ENCODE data around the gene ACYP1. TPM values are rescaled to one million over a fixed set of nuclear protein-coding genes. Genes with fewer than 3 reads are reported as not detected.
A peak's percentile ranks its signal among the peaks of the same experiment; 100 is the strongest.

ACYP1 gene
- total and polyA plus RNA-seq, 2 donors (not counting 1 experiment from before 2014, with no cell fraction given), result 13.7 to 14.5 TPM

- Histone ChIP-seq H3K4me2 (ENCODE audit: extremely low read depth, insufficient read depth, low read length) (peak overlapping the region; percentile 99), H3K36me3 (ENCODE audit: control insufficient read depth, insufficient read depth, low read length) (peaks cover 5% of the 10 kb centered on the region), H4K20me1 (ENCODE audit: control insufficient read depth, extremely low read depth, insufficient read depth, low read length) (no peaks in the 10 kb centered on the region), H3K9me3 (ENCODE audit: control insufficient read depth, insufficient read depth, low read depth, low read length) (no peaks in the 10 kb centered on the region), H3K4me1 (ENCODE audit: control insufficient read depth, extremely low read depth, insufficient read depth, low read length) (peaks cover 7% of the 10 kb centered on the region), H2AFZ (ENCODE audit: low read length) (peak overlapping the region; percentile 41), H3K27me3 (ENCODE audit: control insufficient read depth, insufficient read depth, low read length) (no peaks in the 10 kb centered on the region), H3K9ac (ENCODE audit: insufficient read depth, low read length) (peak overlapping the region; percentile 81), H3K4me3 (replicated peaks in 1 of 4; ENCODE audit: control extremely low read depth in 1 of 4, insufficient read depth in 1 of 4, low read depth in 3 of 4, low read length in 4 of 4) (peak overlapping the region; percentile 51 to 89 (median 76)), H3K27ac (ENCODE audit: insufficient read depth, low read length) (peak overlapping the region; percentile 78), H3K79me2 (ENCODE audit: control insufficient read depth, insufficient read depth, low read length) (peaks cover 19% of the 10 kb centered on the region)
- peak in 1 of 2 donors; percentile 5 for DNase-seq (ENCODE audit: low read depth in 2 of 2)
- no peak for TF ChIP-seq EZH2 (IDR thresholded peaks at IDR 0.05; ENCODE audit: low read length, missing control alignments)
- no peak for TF ChIP-seq CTCF (conservative IDR thresholded peaks at IDR 0.05 in 1 of 2, IDR thresholded peaks at IDR 0.05 in 1 of 2; ENCODE audit: low read depth in 1 of 2, low read length in 2 of 2)
Measured at GRCh38 chr14:75003250-75004027, 60.4 kb downstream of the ACYP1 start.

Other genes starting within 250 kb of the ACYP1 start
- gene PROX2, start 187.9 kb downstream of the ACYP1 start, total RNA-seq, result not detected in 2 replicates
- gene PROX2, start 187.9 kb downstream of the ACYP1 start, polyA plus RNA-seq, result 0.01 TPM in 1 of 2 replicates, not detected in the other
- gene DLST, start 182.1 kb downstream of the ACYP1 start, total RNA-seq, result 47.0 and 95.3 TPM in 2 replicates
- gene DLST, start 182.1 kb downstream of the ACYP1 start, polyA plus RNA-seq, result 214 and 236 TPM in 2 replicates
- 0.26 and 1.2 TPM in 2 replicates for gene RPS6KL1, start 140.8 kb downstream of the ACYP1 start, total RNA-seq
- gene RPS6KL1, start 140.8 kb downstream of the ACYP1 start, polyA plus RNA-seq, result 0.52 and 1.4 TPM in 2 replicates
- gene PGF, start 108.4 kb downstream of the ACYP1 start, total RNA-seq, result 4.6 and 7.6 TPM in 2 replicates
- gene PGF, start 108.4 kb downstream of the ACYP1 start, polyA plus RNA-seq, result 0.84 and 1.1 TPM in 2 replicates
- 30.2 and 34.2 TPM in 2 replicates for gene EIF2B2, start 61.1 kb downstream of the ACYP1 start, total RNA-seq
- gene EIF2B2, start 61.1 kb downstream of the ACYP1 start, polyA plus RNA-seq, result 83.6 and 120 TPM in 2 replicates
- gene MLH3, start 12.6 kb downstream of the ACYP1 start, total RNA-seq, result 37.5 and 53.8 TPM in 2 replicates
- 9.5 and 12.2 TPM in 2 replicates for gene MLH3, start 12.6 kb downstream of the ACYP1 start, polyA plus RNA-seq
- gene ZC2HC1C, start 5.6 kb upstream of the ACYP1 start, total RNA-seq, result 1.5 and 1.8 TPM in 2 replicates
- 0.88 and 0.90 TPM in 2 replicates for gene ZC2HC1C, start 5.6 kb upstream of the ACYP1 start, polyA plus RNA-seq
- 81.3 and 91.7 TPM in 2 replicates for gene NEK9, start 63.0 kb upstream of the ACYP1 start, total RNA-seq
- gene NEK9, start 63.0 kb upstream of the ACYP1 start, polyA plus RNA-seq, result 50.5 and 63.4 TPM in 2 replicates
- 173 and 223 TPM in 2 replicates for gene TMED10, start 112.6 kb upstream of the ACYP1 start, total RNA-seq
- 285 and 333 TPM in 2 replicates for gene TMED10, start 112.6 kb upstream of the ACYP1 start, polyA plus RNA-seq
- 71.4 and 178 TPM in 2 replicates for gene FOS, start 214.8 kb upstream of the ACYP1 start, total RNA-seq
- 24.6 and 347 TPM in 2 replicates for gene FOS, start 214.8 kb upstream of the ACYP1 start, polyA plus RNA-seq

Measured in fibroblast of lung (primary cell).